ENCODE data around the gene JPH2. TPM values are rescaled to one million over a fixed set of nuclear protein-coding genes. Genes with fewer than 3 reads are reported as not detected.

The JPH2 gene
- total RNA-seq, 6 donors from 2014 or later: 3.5 to 9.2 (median 5.0) TPM

DNA sequence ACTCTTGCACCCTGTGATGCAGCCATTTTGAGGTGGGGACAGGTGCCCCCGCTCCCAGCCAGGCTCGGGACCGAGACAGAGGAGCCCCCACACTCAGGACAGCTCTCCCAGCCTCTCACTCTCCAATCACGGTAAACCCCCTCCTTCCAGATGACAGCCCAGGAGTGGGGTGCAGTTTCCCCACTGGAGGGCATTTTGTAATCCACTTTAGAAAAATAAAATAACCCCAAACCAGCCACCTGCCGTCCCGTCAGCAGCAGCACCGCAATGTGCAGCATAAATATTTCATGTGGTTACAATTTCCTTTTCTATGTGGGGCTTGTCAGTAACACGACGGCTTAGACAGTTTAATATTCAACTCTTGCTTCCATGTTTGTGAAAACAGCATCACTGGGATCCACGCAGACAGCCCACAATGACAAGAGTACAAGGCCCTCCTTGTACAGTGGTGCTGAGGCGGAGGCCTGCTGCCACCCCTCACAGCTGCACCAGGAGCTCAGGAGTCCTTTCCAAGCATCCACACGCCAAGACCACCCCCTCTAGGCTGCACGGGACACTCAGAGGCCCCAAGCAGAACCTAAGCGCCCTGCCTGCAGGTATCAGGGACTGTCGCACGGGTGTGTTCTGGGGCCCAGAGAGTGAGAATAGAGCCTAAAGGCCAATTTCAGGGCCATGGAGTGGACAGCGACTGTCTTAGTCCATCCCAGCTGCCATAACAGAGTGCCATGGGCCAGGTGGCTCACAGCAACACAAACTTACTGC lies 116.7 kb downstream of the JPH2 start:
- peak overlapping the region in 3 of 4 donors; percentile 69 to 80 (median 70) for H3K27ac ChIP-seq
- H3K27me3 ChIP-seq: no peaks in the 10 kb centered on the region
- peaks cover 0 to 27% (median 5%) of the 10 kb centered on the region in 4 donors for H3K36me3 ChIP-seq
- H3K9me3 ChIP-seq: no peaks in the 10 kb centered on the region
- no peak for ATAC-seq (ENCODE audit: low FRiP score in 2 of 2)
- H3K4me1 ChIP-seq: peaks cover 3 to 21% (median 7%) of the 10 kb centered on the region in 4 donors
- no peak for DNase-seq
- H3K4me3 ChIP-seq: no peak overlapping the region
- no peak for TF ChIP-seq EP300 (IDR thresholded peaks at IDR 0.05)
- WGBS, 2 donors: 70 to 74% methylated on average over 12 to 16 of the region's 17 CpGs

DNA sequence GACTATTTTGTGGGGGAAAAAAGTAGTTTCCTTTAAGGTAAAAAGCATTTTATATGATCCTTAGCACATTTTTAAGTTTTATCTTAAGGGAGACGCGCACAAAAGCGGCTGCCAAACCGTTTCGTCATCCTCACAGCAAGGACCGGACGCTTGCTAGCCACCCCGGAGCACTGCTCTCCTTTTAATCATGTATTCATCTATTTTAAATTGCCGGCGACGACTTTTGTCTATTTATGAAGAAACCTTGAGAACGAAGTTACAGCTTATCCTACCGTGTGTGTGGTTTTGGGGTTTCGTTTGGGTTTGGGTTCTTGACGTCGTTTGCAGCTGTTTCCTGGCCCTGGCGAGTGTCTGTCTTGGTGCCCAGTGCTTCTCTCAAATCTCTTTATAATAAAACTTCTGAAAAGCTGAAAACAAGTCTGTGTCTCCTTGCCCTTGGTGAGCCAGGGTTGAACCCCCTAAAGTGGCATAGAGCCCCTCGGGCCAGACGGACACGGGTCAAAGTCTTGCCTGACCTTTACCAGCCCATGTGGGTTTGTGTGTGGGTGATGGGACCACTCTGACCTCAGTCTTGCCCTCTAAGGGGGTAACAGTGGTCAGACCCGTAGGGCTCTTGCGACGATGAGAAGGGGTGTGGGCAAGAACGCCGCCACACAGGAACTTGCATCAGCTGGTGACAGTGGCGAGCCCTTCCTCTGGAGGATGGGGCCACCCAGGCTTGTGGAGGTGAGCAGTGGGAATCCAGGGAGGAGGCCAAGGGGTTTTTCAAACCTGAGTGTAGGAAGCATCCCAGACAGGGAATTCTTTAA lies 117.6 kb downstream of the JPH2 start:
- Histone ChIP-seq H3K4me3 (peak overlapping the region in 1 of 4 donors; percentile 9), H3K4me1 (peaks cover 1 to 15% (median 7%) of the 10 kb centered on the region in 4 donors), H3K9me3 (no peaks in the 10 kb centered on the region), H3K27me3 (no peaks in the 10 kb centered on the region), H3K36me3 (peaks cover 0 to 27% (median 5%) of the 10 kb centered on the region in 4 donors), H3K27ac (peak overlapping the region; percentile 56 to 80 (median 70))
- TF ChIP-seq, protein P1, sequence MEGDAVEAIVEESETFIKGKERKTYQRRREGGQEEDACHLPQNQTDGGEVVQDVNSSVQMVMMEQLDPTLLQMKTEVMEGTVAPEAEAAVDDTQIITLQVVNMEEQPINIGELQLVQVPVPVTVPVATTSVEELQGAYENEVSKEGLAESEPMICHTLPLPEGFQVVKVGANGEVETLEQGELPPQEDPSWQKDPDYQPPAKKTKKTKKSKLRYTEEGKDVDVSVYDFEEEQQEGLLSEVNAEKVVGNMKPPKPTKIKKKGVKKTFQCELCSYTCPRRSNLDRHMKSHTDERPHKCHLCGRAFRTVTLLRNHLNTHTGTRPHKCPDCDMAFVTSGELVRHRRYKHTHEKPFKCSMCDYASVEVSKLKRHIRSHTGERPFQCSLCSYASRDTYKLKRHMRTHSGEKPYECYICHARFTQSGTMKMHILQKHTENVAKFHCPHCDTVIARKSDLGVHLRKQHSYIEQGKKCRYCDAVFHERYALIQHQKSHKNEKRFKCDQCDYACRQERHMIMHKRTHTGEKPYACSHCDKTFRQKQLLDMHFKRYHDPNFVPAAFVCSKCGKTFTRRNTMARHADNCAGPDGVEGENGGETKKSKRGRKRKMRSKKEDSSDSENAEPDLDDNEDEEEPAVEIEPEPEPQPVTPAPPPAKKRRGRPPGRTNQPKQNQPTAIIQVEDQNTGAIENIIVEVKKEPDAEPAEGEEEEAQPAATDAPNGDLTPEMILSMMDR (IDR thresholded peaks at IDR 0.05): no peak
- TF ChIP-seq POLR2A (IDR thresholded peaks at IDR 0.05) (no peak), EP300 (IDR thresholded peaks at IDR 0.05) (no peak), POLR2AphosphoS5 (IDR thresholded peaks at IDR 0.05) (no peak)
- no peak for ATAC-seq (ENCODE audit: low FRiP score in 2 of 2)
- WGBS, 2 donors: 48 to 77% methylated on average over 26 of the region's 26 CpGs
- DNase-seq: peak in 1 of 2 donors; percentile 71

DNA sequence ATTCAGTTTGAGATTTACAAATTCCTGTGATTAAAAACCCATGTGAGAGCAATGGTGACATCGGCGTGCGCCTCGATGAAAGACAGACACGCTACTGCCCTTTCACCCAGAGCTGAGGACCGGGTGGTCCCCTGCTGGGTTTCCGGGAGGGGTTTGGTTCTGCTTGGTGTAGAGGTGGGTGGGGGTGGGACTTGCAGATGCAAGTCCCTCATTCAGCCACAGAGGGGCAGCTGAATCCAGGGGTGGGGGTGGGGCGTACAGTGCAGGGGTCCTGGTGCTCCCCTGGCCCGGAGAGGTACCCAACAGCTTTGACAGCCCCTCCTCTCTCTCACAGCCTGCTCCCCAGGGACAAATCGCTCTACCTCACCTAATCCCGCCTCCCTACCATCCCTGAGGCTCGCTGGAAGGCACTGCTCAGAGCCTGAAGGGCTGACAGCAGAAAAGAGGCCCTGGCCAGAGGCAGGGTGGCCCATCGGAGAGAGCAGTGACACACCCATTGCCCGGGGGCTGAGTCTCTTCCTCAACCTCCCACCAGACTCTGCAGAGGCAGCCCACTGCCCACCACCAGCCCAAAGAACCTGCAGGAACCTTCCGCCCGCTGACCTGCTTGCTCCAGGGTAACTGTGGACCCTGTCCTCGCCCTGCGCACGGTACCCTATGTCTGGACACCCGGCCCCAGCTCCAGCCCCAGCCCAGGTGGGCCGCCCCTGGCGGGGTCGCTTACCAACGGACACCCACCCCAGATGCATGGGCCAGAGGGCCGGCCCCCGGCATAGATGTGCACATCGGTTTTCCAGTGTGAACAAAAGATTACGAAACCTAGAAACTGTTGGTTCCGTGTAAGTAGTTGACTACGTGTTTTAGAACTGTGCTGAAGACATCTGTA lies 118.4 kb downstream of the JPH2 start:
- Histone ChIP-seq H3K4me1 (peaks cover 0 to 15% (median 7%) of the 10 kb centered on the region in 4 donors), H3K36me3 (peaks cover 0 to 27% (median 5%) of the 10 kb centered on the region in 4 donors), H3K27ac (peak overlapping the region; percentile 56 to 80 (median 70)), H3K4me3 (peak overlapping the region in 1 of 4 donors; percentile 9), H3K9me3 (no peaks in the 10 kb centered on the region), H3K27me3 (no peaks in the 10 kb centered on the region)
- TF ChIP-seq POLR2AphosphoS5 (IDR thresholded peaks at IDR 0.05): no peak
- TF ChIP-seq, protein P1 (IDR thresholded peaks at IDR 0.05): no peak
- no peak for TF ChIP-seq EP300 (IDR thresholded peaks at IDR 0.05)
- TF ChIP-seq POLR2A (IDR thresholded peaks at IDR 0.05): no peak
- DNase-seq: peak in 1 of 2 donors; percentile 86
- ATAC-seq (ENCODE audit: low FRiP score in 2 of 2): no peak
- 76 to 85% methylated on average over 27 to 30 of the region's 30 CpGs for WGBS, 2 donors

DNA sequence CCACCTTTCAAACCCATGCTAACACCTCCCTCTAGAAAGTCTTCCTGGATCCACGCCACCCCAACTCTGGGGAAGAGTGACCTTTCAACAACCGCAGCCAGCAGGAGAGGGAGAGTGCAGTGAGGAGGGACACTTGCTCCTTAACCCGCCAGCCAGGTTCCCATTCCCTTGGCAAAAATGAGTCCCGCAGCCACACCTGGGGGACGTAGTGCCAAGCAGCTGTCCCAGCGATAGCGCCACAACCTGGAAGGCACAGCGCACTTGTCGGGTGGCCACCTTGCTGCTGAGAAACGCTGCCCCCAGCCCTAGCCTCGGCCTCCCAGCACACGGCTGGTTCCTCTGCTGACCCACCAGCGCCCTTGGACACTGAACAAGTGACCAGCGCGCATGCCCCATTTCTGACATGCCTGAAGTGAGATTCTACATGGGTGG lies 119.3 kb downstream of the JPH2 start:
- peaks cover 0 to 7% (median 5%) of the 10 kb centered on the region in 4 donors for H3K4me1 ChIP-seq
- ATAC-seq (ENCODE audit: low FRiP score in 2 of 2) (no peak), DNase-seq (no peak)
- WGBS, 2 donors: 94 to 98% methylated on average over 8 to 15 of the region's 15 CpGs
- TF ChIP-seq POLR2AphosphoS5 (IDR thresholded peaks at IDR 0.05) (no peak), EP300 (IDR thresholded peaks at IDR 0.05) (no peak), POLR2A (IDR thresholded peaks at IDR 0.05) (no peak)
- TF ChIP-seq, protein P1 (IDR thresholded peaks at IDR 0.05): no peak
- H3K27ac ChIP-seq: no peak overlapping the region
- no peaks in the 10 kb centered on the region for H3K9me3 ChIP-seq
- no peak overlapping the region for H3K4me3 ChIP-seq
- peaks cover 0 to 27% (median 5%) of the 10 kb centered on the region in 4 donors for H3K36me3 ChIP-seq
- no peaks in the 10 kb centered on the region for H3K27me3 ChIP-seq
